Astrocyte of the cerebellum (primary cell): ENCODE data around the gene MYL6B.

Experiments used
- DNase-seq: peaks from one replicate; pipeline ENCODE4 v3.0.0-alpha.2; 2011; ENCODE audit warnings: low read depth
- H3K4me3 ChIP-seq: 2 replicates; pipeline ENCODE4 v1.5.1; 2011; ENCODE audit warnings: mild to moderate bottlenecking, low read depth, low read length, moderate library complexity
- in situ Hi-C: cut with HindIII; loops from 2 replicates; pipeline ENCODE4 v1.10.0; 2017; ENCODE audit warnings: low sequenced_read_pairs
- TF ChIP-seq, protein P1 (sequence below): IDR thresholded peaks from 2 replicates; pipeline ENCODE4 v1.5.1; 2012; ENCODE audit warnings: low read length, low read depth, moderate library complexity, mild to moderate bottlenecking; ENCODE audit errors: missing control alignments

MYL6B gene

DNA sequence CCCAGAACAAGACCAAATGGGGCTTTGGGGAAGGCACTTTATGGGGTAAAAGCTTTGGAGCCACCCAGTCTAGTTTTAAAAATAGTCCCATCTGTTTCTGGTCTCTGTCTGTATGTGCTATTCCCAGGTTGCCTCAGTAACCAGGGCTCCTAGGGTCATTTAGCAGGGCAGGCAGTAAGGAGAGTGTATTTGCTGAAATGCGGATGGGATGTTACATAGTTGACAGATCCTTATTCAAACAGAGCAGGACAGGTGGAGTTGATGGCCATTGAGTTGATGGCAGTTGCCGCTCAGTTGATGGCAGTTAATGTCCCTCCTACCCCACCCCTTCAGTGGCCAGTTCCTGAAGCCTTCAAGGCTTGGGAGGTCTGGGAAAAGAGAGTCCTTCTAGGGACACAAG lies 29.8 kb upstream of the MYL6B start:
- in situ Hi-C loops, result loop anchor here (10.0 kb wide), 1 partner anchor 52 kb away; no protein-coding TSS in a partner anchor
- TF ChIP-seq, protein P1, sequence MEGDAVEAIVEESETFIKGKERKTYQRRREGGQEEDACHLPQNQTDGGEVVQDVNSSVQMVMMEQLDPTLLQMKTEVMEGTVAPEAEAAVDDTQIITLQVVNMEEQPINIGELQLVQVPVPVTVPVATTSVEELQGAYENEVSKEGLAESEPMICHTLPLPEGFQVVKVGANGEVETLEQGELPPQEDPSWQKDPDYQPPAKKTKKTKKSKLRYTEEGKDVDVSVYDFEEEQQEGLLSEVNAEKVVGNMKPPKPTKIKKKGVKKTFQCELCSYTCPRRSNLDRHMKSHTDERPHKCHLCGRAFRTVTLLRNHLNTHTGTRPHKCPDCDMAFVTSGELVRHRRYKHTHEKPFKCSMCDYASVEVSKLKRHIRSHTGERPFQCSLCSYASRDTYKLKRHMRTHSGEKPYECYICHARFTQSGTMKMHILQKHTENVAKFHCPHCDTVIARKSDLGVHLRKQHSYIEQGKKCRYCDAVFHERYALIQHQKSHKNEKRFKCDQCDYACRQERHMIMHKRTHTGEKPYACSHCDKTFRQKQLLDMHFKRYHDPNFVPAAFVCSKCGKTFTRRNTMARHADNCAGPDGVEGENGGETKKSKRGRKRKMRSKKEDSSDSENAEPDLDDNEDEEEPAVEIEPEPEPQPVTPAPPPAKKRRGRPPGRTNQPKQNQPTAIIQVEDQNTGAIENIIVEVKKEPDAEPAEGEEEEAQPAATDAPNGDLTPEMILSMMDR, result no peak
- no peak for DNase-seq
- no peak overlapping the region for H3K4me3 ChIP-seq

DNA sequence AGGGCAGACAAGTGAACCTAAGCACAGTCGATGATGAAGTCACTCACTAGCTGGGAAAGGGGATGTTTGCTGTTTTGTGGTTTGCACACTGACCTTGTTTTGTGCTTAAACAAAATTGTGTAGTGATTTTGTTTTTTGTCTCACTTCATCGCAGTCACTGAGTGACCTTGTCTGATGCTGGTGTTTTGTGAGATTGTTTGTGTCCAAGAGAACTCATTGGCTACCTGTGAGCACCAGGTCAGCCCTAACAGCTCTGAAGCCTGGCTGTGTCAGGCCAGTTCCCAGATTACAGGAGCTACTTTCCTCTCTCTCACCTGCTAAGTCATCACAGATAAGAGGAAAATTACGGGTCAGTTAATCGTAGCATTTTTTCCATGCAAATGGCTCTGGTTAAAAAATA lies 28.3 kb upstream of the MYL6B start:
- in situ Hi-C loops, result loop anchor here (10.0 kb wide), 1 partner anchor 51 kb away; no protein-coding TSS in a partner anchor
- H3K4me3 ChIP-seq, result no peak overlapping the region
- TF ChIP-seq, protein P1, result no peak
- DNase-seq, result no peak

DNA sequence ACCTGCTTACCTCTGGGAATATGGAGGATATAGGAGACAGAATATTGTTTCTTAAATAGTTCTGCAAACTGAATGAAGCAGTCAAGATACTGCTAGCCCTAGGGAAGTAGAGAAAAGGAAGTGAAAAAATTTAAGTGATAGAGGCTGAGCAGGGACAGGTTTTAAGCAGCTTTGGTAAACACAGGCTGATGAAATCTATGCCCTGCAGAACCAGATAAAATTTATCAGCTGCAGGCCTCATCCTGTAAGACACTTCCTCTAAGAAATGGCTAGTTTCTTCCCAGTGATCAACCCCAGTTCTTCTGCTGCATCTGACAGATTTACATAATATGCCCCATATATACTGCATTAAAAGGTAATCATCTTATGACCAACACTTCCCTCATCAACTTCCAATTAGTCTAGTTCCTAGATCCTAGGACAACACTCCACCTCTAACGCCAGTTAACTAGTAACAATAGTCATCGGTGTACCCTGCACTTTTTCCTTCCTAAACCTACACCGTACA lies 25.6 kb upstream of the MYL6B start:
- no peak overlapping the region for H3K4me3 ChIP-seq
- no peak for DNase-seq
- TF ChIP-seq, protein P1, result no peak
- in situ Hi-C loops, result loop anchor here (5.0 to 10.0 kb wide), 2 partner anchors 48 to 96 kb away; partner anchors contain the start of genes NABP2 and RNF41

DNA sequence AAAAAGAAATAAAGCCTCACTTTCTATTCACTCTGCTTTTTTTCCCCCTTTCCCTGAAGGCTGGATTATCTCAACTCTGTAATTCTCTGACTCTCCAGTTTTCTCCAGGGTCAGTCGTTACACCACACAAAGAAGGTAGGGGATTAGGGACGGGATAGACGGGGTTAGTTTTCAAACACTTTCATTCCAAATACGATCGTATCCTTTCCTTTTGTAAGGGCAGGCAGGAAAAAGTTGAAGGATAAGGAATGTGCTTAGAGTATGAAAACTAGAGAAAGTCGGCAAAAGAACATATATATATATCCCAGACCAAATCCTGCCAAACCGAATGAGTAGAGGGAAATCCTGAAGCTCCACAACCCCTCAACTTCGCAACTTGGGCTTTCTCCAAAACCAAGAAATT lies 24.9 kb upstream of the MYL6B start:
- TF ChIP-seq, protein P1, result no peak
- DNase-seq, result no peak
- in situ Hi-C loops, result loop anchor here (5.0 to 10.0 kb wide), 2 partner anchors 47 to 95 kb away; partner anchors contain the start of genes NABP2 and RNF41
- peak overlapping the region; percentile 38 for H3K4me3 ChIP-seq

DNA sequence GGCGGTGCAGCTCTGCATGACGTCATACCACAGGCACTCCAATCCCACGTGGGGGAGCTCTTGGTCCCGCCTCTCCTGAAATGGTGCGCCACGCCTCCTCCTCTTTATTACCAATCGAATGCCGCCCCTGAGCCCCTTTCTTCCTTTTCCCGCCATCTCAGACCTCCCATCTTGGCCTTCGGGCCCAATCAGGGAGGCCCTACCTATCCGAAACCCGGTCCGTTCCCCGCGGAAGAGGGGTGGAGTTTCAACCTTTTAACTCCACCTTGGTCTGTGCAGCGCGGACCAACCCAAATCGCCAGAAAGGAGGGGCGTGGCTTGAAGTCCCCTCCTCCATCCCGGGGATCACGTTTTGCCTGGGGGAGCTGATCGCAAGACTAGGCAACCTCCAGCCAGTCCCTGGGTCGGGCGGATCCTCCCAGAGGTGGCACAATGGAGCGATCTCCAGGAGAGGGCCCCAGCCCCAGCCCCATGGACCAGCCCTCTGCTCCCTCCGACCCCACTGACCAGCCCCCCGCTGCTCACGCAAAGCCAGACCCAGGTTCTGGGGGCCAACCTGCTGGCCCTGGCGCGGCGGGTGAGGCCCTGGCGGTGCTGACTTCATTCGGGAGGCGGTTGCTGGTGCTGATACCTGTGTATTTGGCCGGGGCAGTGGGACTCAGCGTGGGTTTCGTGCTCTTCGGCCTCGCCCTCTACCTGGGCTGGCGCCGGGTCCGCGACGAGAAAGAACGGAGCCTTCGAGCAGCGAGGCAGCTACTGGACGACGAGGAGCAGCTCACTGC lies 24.3 kb upstream of the MYL6B start, which contains the start of gene ESYT1:
TSS of gene ESYT1 (plus strand) at position 380 of the 782 bp plus-strand sequence. CDS start at position 433, 53 bp downstream.
- peak within 1 kb of the TSS; percentile 92 for H3K4me3 ChIP-seq
- peak; percentile 100 for DNase-seq
- in situ Hi-C loops, result loop anchor here (5.0 to 10.0 kb wide), 2 partner anchors 47 to 94 kb away; partner anchors contain the start of genes NABP2 and RNF41

DNA sequence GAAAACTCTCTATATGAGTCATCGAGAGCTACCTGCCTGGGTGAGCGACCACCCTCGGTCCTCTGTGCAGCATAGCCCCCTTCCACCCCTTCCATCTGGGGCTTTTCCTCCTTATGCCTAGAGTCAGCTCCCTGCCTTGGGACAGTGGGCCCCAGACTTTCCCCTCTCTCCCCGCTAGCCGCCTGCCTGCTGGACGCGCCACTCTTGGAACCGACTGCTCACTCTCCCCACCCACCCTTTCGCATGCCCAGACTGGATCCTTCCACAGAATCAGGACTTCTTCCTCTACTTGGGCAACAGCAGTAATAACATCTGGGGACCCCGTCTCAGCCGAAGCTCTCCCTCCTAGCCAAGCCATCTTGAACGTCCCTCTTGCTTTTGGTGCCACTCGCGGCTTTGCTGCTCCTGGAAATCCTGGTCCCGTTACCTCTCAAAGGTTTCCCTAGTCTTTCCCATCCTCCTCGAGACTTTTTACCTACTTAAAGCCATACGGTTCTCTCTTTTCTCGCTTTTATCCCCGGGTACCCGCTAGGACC lies 23.6 kb upstream of the MYL6B start:
- in situ Hi-C loops, result loop anchor here (5.0 to 10.0 kb wide), 2 partner anchors 46 to 94 kb away; partner anchors contain the start of genes NABP2 and RNF41
- peak overlapping the region; percentile 92 for H3K4me3 ChIP-seq
- TF ChIP-seq, protein P1, result no peak
- DNase-seq, result no peak

More for the DNA sequence above, 24.3 kb upstream of the MYL6B start, which contains the start of gene ESYT1:
- TF ChIP-seq, protein P1, result no peak
